Upper lobe of left lung (tissue), 4 donors: Measurements from ENCODE around the gene NINJ1.

ENCODE experiments used
- CTCF ChIP-seq, 6 experiments: fragments of 450-650 bp in 4 of 6; fragments of 200-600 bp in 2 of 6; sonication (generic) in 2 of 6; IDR thresholded peaks; one replicate each; pipeline ENCODE4 v1.5.1; 2016 to 2019; ENCODE audit warnings: antibody characterized with exemption in 6 of 6
- EP300 ChIP-seq, 4 donors: sonication (generic); formaldehyde crosslinking; IDR thresholded peaks; one replicate each; pipeline ENCODE4 v1.5.1; 2017; ENCODE audit warnings: antibody characterized with exemption in 4 of 4, control low read depth in 2 of 4
- POLR2A ChIP-seq, 4 donors: fragments of 450-650 bp; IDR thresholded peaks; one replicate each; pipeline ENCODE4 v1.5.1; 2016 to 2017; ENCODE audit warnings: antibody characterized with exemption in 4 of 4, mild to moderate bottlenecking in 2 of 4
- POLR2AphosphoS5 ChIP-seq, 2 donors: sonication (generic); formaldehyde crosslinking; IDR thresholded peaks; one replicate each; pipeline ENCODE4 v1.5.1; 2017; ENCODE audit warnings: antibody characterized with exemption in 2 of 2

- TF ChIP-seq POLR2AphosphoS5 (IDR thresholded peaks at IDR 0.05), result no peak
- TF ChIP-seq CTCF (IDR thresholded peaks at IDR 0.05), result no peak
- no peak for TF ChIP-seq EP300 (IDR thresholded peaks at IDR 0.05)
- no peak for TF ChIP-seq POLR2A (IDR thresholded peaks at IDR 0.05)
Observed at GRCh38 chr9:93169444-93169843, 35.4 kb upstream of the NINJ1 start.
